ES-I3 (cell line): Measurements from ENCODE around the gene CYP4F8.
A peak's percentile ranks its signal among the peaks of the same experiment; 100 is the strongest.
"Not testable (repeated sequence)": the region's sequence is repeated elsewhere in the genome, so short reads cannot be mapped to it uniquely, and the experiment has no call there.

Experiments
- H3K36me3 ChIP-seq: 2 replicates; pipeline ENCODE4 v1.6.1; 2013; ENCODE audit warnings: mild to moderate bottlenecking, low read length, control low read depth, moderate library complexity; ENCODE audit not compliant: insufficient read depth
- H3K4me1 ChIP-seq: 2 replicates; pipeline ENCODE4 v1.6.1; 2013; ENCODE audit warnings: mild to moderate bottlenecking, control low read depth, low read length; ENCODE audit not compliant: insufficient read depth
- H3K9ac ChIP-seq: 2 replicates; pipeline ENCODE4 v1.6.1; 2013; ENCODE audit warnings: low read depth, mild to moderate bottlenecking, low read length, moderate library complexity
- H3K9me3 ChIP-seq: 2 replicates; pipeline ENCODE4 v1.6.1; 2013; ENCODE audit warnings: mild to moderate bottlenecking, low read length, moderate library complexity; ENCODE audit not compliant: control insufficient read depth, insufficient read depth

CYP4F8 gene

GRCh38 chr19:15614507-15615379 is at the start of gene CYP4F8:
TSS of gene CYP4F8 (plus strand) at chr19:15615218. CDS start at chr19:15615617, 399 bp downstream.
- no peaks in the 10 kb centered on the region for H3K36me3 ChIP-seq
- no peaks in the 10 kb centered on the region for H3K9me3 ChIP-seq
- H3K4me1 ChIP-seq = no peaks in the 10 kb centered on the region
- H3K9ac ChIP-seq = no peak within 1 kb of the TSS

GRCh38 chr19:15570420-15570819 is 44.6 kb upstream of the CYP4F8 start:
- Histone ChIP-seq H3K36me3 (no peaks in the 10 kb centered on the region), H3K9me3 (no peaks in the 10 kb centered on the region), H3K9ac (no peak overlapping the region)

GRCh38 chr19:15575406-15575805 is 39.6 kb upstream of the CYP4F8 start:
- Histone ChIP-seq H3K9ac (no peak overlapping the region), H3K9me3 (no peaks in the 10 kb centered on the region), H3K36me3 (no peaks in the 10 kb centered on the region)

More at GRCh38 chr19:15570420-15570819, 44.6 kb upstream of the CYP4F8 start:
- no peaks in the 10 kb centered on the region for H3K4me1 ChIP-seq

GRCh38 chr19:15576526-15577156 is 38.4 kb upstream of the CYP4F8 start:
- no peak overlapping the region for H3K9ac ChIP-seq
- no peaks in the 10 kb centered on the region for H3K36me3 ChIP-seq
- no peaks in the 10 kb centered on the region for H3K9me3 ChIP-seq
- no peaks in the 10 kb centered on the region for H3K4me1 ChIP-seq

More at GRCh38 chr19:15575406-15575805, 39.6 kb upstream of the CYP4F8 start:
- no peaks in the 10 kb centered on the region for H3K4me1 ChIP-seq

- H3K36me3 ChIP-seq = no peaks in the 10 kb centered on the region
- H3K9ac ChIP-seq = no peak overlapping the region
- no peaks in the 10 kb centered on the region for H3K4me1 ChIP-seq
- H3K9me3 ChIP-seq = no peaks in the 10 kb centered on the region
These were observed 37.7 kb upstream of the CYP4F8 start for GRCh38 chr19:15577184-15577771.

- H3K4me1 ChIP-seq = no peaks in the 10 kb centered on the region
- no peaks in the 10 kb centered on the region for H3K9me3 ChIP-seq
- H3K36me3 ChIP-seq = no peaks in the 10 kb centered on the region; the same call in 1 of the 2 replicates
- no peak overlapping the region for H3K9ac ChIP-seq
These were observed 31.7 kb upstream of the CYP4F8 start for GRCh38 chr19:15583346-15583745.

- no peaks in the 10 kb centered on the region for H3K4me1 ChIP-seq
- H3K9me3 ChIP-seq = no peaks in the 10 kb centered on the region
- no peaks in the 10 kb centered on the region; the same call in 1 of the 2 replicates for H3K36me3 ChIP-seq
- peak overlapping the region; percentile 44; the same call in 1 of the 2 replicates for H3K9ac ChIP-seq
These were observed 30.9 kb upstream of the CYP4F8 start for GRCh38 chr19:15584095-15584494.

- Histone ChIP-seq H3K9ac (peak overlapping the region; percentile 44; the same call in 1 of the 2 replicates), H3K4me1 (no peaks in the 10 kb centered on the region), H3K9me3 (no peaks in the 10 kb centered on the region), H3K36me3 (no peaks in the 10 kb centered on the region; the same call in 1 of the 2 replicates)
These were observed 30.4 kb upstream of the CYP4F8 start for GRCh38 chr19:15584541-15585115.

GRCh38 chr19:15587663-15588062 is 27.4 kb upstream of the CYP4F8 start:
- H3K4me1 ChIP-seq = no peaks in the 10 kb centered on the region
- no peaks in the 10 kb centered on the region; the same call in 1 of the 2 replicates for H3K36me3 ChIP-seq
- H3K9ac ChIP-seq = no peak overlapping the region
- H3K9me3 ChIP-seq = no peaks in the 10 kb centered on the region

GRCh38 chr19:15588265-15588664 is 26.8 kb upstream of the CYP4F8 start:
- no peaks in the 10 kb centered on the region for H3K4me1 ChIP-seq
- H3K9ac ChIP-seq = no peak overlapping the region
- H3K36me3 ChIP-seq = no peaks in the 10 kb centered on the region; the same call in 1 of the 2 replicates
- no peaks in the 10 kb centered on the region for H3K9me3 ChIP-seq

- H3K36me3 ChIP-seq = no peaks in the 10 kb centered on the region; the same call in 1 of the 2 replicates
- H3K9me3 ChIP-seq = no peaks in the 10 kb centered on the region
- no peak overlapping the region for H3K9ac ChIP-seq
- no peaks in the 10 kb centered on the region for H3K4me1 ChIP-seq
These were observed 25.1 kb upstream of the CYP4F8 start for GRCh38 chr19:15589760-15590451.

GRCh38 chr19:15591796-15592195 is 23.2 kb upstream of the CYP4F8 start:
- Histone ChIP-seq H3K9me3 (no peaks in the 10 kb centered on the region), H3K4me1 (no peaks in the 10 kb centered on the region), H3K9ac (no peak overlapping the region), H3K36me3 (no peaks in the 10 kb centered on the region)

- H3K9me3 ChIP-seq, H3K36me3 ChIP-seq, H3K9ac ChIP-seq, H3K4me1 ChIP-seq: not testable (repeated sequence)
These were observed 22.5 kb upstream of the CYP4F8 start for GRCh38 chr19:15592506-15592905.

- not testable (repeated sequence) for H3K4me1 ChIP-seq, H3K9me3 ChIP-seq, H3K36me3 ChIP-seq, H3K9ac ChIP-seq
These were observed 21.3 kb upstream of the CYP4F8 start for GRCh38 chr19:15593766-15594165.
